Measurements from ENCODE around the gene DNAJC1.

- TF ChIP-seq CTCF (IDR thresholded peaks at IDR 0.05; ENCODE audit: insufficient read depth, low read length, poor library complexity, severe bottlenecking) = no peak
- TF ChIP-seq EZH2phosphoT487 (conservative IDR thresholded peaks at IDR 0.05; ENCODE audit: low read length) = no peak
These were observed 238.9 kb downstream of the DNAJC1 start for GRCh38 chr10:21764466-21765189.
